Prostate gland (tissue), 2 donors: ENCODE measurements around the gene PCK1. TPM values are rescaled to one million over a fixed set of nuclear protein-coding genes. Genes with fewer than 3 reads are reported as not detected.

Source experiments
- DNase-seq: peaks from one replicate; pipeline ENCODE4 v3.0.0-alpha.2; 2019; ENCODE audit warnings: low spot score
- H3K27ac ChIP-seq, 2 donors: fragments of 200-600 bp; sonication (generic); 2 replicates each; pipeline ENCODE4 v1.5.1; 2017 to 2019
- H3K27me3 ChIP-seq: fragments of 200-600 bp; sonication (generic); replicated peaks from 2 replicates; pipeline ENCODE4 v1.5.1; 2019; ENCODE audit not compliant: insufficient read depth
- H3K36me3 ChIP-seq, 2 donors: fragments of 200-600 bp; sonication (generic); 1 replicate in 1 of 2; 2 replicates in 1 of 2; pipeline versions ENCODE4 v1.5.1 to v1.8.1; 2017 to 2019
- H3K4me1 ChIP-seq: fragments of 200-600 bp; sonication (generic); replicated peaks from 2 replicates; pipeline ENCODE4 v1.5.1; 2019
- H3K4me3 ChIP-seq, 2 donors: fragments of 200-600 bp; sonication (generic); 2 replicates each; pipeline ENCODE4 v1.5.1; 2017 to 2019
- H3K9me3 ChIP-seq: fragments of 200-600 bp; sonication (generic); 2 replicates; pipeline ENCODE4 v1.5.1; 2017
- CTCF ChIP-seq, 4 experiments: fragments of 200-600 bp in 2 of 4; fragments of 450-650 bp in 2 of 4; sonication (generic) in 2 of 4; IDR thresholded peaks; 1 replicate in 3 of 4; 2 replicates in 1 of 4; pipeline ENCODE4 v1.5.1; 2016 to 2019; ENCODE audit warnings: antibody characterized with exemption in 4 of 4, mild to moderate bottlenecking in 2 of 4, moderate library complexity in 2 of 4
- POLR2A ChIP-seq: fragments of 450-650 bp; IDR thresholded peaks from one replicate; pipeline ENCODE4 v1.6.1; 2016; ENCODE audit warnings: antibody characterized with exemption, mild to moderate bottlenecking
- POLR2AphosphoS5 ChIP-seq: sonication (generic); formaldehyde crosslinking; IDR thresholded peaks from one replicate; pipeline ENCODE4 v1.6.1; 2017; ENCODE audit warnings: antibody characterized with exemption
- WGBS: methylation state at CpG from one replicate; pipeline ENCODE4 v1.1.5; 2018; 5-methylcytosine and 5-hydroxymethylcytosine counted together
- intact Hi-C: fragments of 100-400 bp; cut with DNase I; formaldehyde crosslinking; loops from one replicate; pipeline ENCODE4 v1.14.2; 2022
- total RNA-seq, 2 donors: library from RNA; depleted of rRNA; stranded (reverse); fragments of >200 nt; gene quantifications; one replicate each; pipeline ENCODE4 v1.1.0, GENCODE V29; 2016

Gene PCK1
- total RNA-seq, 2 donors from 2014 or later: 0.68 TPM; not detected in 1

- Histone ChIP-seq H3K4me1 (no peaks in the 10 kb centered on the region), H3K4me3 (no peak overlapping the region), H3K27ac (no peak overlapping the region), H3K9me3 (no peaks in the 10 kb centered on the region), H3K36me3 (no peaks in the 10 kb centered on the region), H3K27me3 (peaks cover 4% of the 10 kb centered on the region)
- DNase-seq: no peak
- TF ChIP-seq POLR2A (no peak), POLR2AphosphoS5 (no peak), CTCF (IDR thresholded peaks at IDR 0.05) (no peak)
- intact Hi-C loops: no loop called here
- WGBS: 61% methylated on average over 8 of the region's 8 CpGs
Measured at GRCh38 chr20:57570920-57571319, 10.0 kb downstream of the PCK1 start.

- no peaks in the 10 kb centered on the region for H3K9me3 ChIP-seq
- no peaks in the 10 kb centered on the region for H3K4me1 ChIP-seq
- no peak for DNase-seq
- intact Hi-C loops: no loop called here
- 94% methylated on average over 3 of the region's 3 CpGs for WGBS
- no peaks in the 10 kb centered on the region for H3K36me3 ChIP-seq
- TF ChIP-seq POLR2A (no peak), CTCF (IDR thresholded peaks at IDR 0.05) (no peak)
- H3K27ac ChIP-seq: no peak overlapping the region
- H3K4me3 ChIP-seq: no peak overlapping the region
- H3K27me3 ChIP-seq: peaks cover 4% of the 10 kb centered on the region
Measured at GRCh38 chr20:57571782-57572416, 11.0 kb downstream of the PCK1 start.

GRCh38 chr20:57573242-57573641 is 12.3 kb downstream of the PCK1 start:
- intact Hi-C loops: no loop called here
- H3K27ac ChIP-seq: no peak overlapping the region
- 55% methylated on average over 12 of the region's 12 CpGs for WGBS
- no peaks in the 10 kb centered on the region for H3K4me1 ChIP-seq
- peaks cover 4% of the 10 kb centered on the region for H3K27me3 ChIP-seq
- no peak overlapping the region for H3K4me3 ChIP-seq
- H3K9me3 ChIP-seq: no peaks in the 10 kb centered on the region
- H3K36me3 ChIP-seq: no peaks in the 10 kb centered on the region
- TF ChIP-seq POLR2A (no peak), POLR2AphosphoS5 (no peak), CTCF (IDR thresholded peaks at IDR 0.05) (no peak)
- DNase-seq: no peak

- H3K9me3 ChIP-seq: no peaks in the 10 kb centered on the region
- H3K4me1 ChIP-seq: no peaks in the 10 kb centered on the region
- TF ChIP-seq POLR2AphosphoS5 (no peak), CTCF (IDR thresholded peaks at IDR 0.05) (no peak), POLR2A (no peak)
- H3K4me3 ChIP-seq: no peak overlapping the region
- no peak for DNase-seq
- no peaks in the 10 kb centered on the region for H3K36me3 ChIP-seq
- H3K27me3 ChIP-seq: peaks cover 8% of the 10 kb centered on the region
- intact Hi-C loops: no loop called here
- no peak overlapping the region for H3K27ac ChIP-seq
- 72% methylated on average over 5 of the region's 5 CpGs for WGBS
Measured at GRCh38 chr20:57573894-57574293, 13.0 kb downstream of the PCK1 start.

GRCh38 chr20:57574954-57575353 is 14.0 kb downstream of the PCK1 start:
- H3K27me3 ChIP-seq: peaks cover 9% of the 10 kb centered on the region
- intact Hi-C loops: no loop called here
- no peak for DNase-seq

More at GRCh38 chr20:57574954-57575353, 14.0 kb downstream of the PCK1 start:
- H3K4me1 ChIP-seq: no peaks in the 10 kb centered on the region
- no peaks in the 10 kb centered on the region for H3K9me3 ChIP-seq
- no peak for TF ChIP-seq POLR2AphosphoS5
- TF ChIP-seq CTCF (IDR thresholded peaks at IDR 0.05): no peak
- TF ChIP-seq POLR2A: no peak
- no peak overlapping the region for H3K27ac ChIP-seq
- H3K36me3 ChIP-seq: no peaks in the 10 kb centered on the region
- no peak overlapping the region for H3K4me3 ChIP-seq
